ENCODE data around the gene ALOX12B. TPM values are rescaled to one million over a fixed set of nuclear protein-coding genes. Genes with fewer than 3 reads are reported as not detected.

The ALOX12B gene
- total and polyA plus RNA-seq, 2 of the 13 experiments (the other 11 are each of a cell fraction or from before 2014, with no cell fraction given), result 0.13 TPM; not detected in 1

DNA sequence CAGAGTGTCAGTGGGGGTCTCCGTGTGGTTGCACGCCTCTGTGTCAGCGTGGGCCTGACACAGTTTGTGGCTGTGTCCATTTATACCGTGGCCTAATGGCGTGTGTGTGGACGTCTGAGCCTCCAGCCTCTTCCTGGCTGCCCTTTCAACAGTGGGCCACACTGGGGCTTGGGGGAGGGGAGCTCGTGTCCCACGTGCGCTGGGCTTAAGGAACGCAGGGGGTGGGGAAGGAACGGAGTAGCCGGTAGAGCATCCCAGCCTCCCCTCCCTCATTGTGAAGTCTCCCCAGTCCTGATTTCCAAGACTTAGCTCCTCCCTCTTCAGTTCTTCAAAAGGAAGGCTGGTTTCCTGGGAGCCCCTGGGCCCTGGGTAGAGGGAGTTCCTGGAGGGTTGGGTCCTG is 45.9 kb upstream of the ALOX12B start (continued):
- TF ChIP-seq, protein P1, sequence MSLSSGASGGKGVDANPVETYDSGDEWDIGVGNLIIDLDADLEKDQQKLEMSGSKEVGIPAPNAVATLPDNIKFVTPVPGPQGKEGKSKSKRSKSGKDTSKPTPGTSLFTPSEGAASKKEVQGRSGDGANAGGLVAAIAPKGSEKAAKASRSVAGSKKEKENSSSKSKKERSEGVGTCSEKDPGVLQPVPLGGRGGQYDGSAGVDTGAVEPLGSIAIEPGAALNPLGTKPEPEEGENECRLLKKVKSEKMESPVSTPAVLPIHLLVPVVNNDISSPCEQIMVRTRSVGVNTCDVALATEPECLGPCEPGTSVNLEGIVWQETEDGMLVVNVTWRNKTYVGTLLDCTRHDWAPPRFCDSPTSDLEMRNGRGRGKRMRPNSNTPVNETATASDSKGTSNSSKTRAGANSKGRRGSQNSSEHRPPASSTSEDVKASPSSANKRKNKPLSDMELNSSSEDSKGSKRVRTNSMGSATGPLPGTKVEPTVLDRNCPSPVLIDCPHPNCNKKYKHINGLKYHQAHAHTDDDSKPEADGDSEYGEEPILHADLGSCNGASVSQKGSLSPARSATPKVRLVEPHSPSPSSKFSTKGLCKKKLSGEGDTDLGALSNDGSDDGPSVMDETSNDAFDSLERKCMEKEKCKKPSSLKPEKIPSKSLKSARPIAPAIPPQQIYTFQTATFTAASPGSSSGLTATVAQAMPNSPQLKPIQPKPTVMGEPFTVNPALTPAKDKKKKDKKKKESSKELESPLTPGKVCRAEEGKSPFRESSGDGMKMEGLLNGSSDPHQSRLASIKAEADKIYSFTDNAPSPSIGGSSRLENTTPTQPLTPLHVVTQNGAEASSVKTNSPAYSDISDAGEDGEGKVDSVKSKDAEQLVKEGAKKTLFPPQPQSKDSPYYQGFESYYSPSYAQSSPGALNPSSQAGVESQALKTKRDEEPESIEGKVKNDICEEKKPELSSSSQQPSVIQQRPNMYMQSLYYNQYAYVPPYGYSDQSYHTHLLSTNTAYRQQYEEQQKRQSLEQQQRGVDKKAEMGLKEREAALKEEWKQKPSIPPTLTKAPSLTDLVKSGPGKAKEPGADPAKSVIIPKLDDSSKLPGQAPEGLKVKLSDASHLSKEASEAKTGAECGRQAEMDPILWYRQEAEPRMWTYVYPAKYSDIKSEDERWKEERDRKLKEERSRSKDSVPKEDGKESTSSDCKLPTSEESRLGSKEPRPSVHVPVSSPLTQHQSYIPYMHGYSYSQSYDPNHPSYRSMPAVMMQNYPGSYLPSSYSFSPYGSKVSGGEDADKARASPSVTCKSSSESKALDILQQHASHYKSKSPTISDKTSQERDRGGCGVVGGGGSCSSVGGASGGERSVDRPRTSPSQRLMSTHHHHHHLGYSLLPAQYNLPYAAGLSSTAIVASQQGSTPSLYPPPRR (CRISPR knock-in tag; IDR thresholded peaks at IDR 0.05; ENCODE audit: borderline replicate concordance), result 0 out of 2 replicates have a peak, but pooled peaks have one; percentile 7
- peak; percentile 19; the same call in 1 of the 2 replicates for TF ChIP-seq MYC (CRISPR knock-in tag; IDR thresholded peaks at IDR 0.05; ENCODE audit: borderline replicate concordance)
- TF ChIP-seq SNRNP70 (IDR thresholded peaks at IDR 0.05; ENCODE audit: low read depth, low read length), result no peak

GRCh38 chr17:8131844-8132441 is 44.4 kb upstream of the ALOX12B start:
- Histone ChIP-seq H2AFZ (ENCODE audit: low read length) (no peak overlapping the region), H3K4me3 (replicated peaks in 1 of 3; ENCODE audit: insufficient read depth in 1 of 3, low read depth in 2 of 3, low read length in 3 of 3) (no peak overlapping the region), H3K4me1 (ENCODE audit: insufficient read depth, low read length) (peaks cover 29% of the 10 kb centered on the region), H3K36me3 (replicated peaks in 1 of 2; ENCODE audit: control insufficient read depth in 1 of 2, insufficient read depth in 2 of 2, low read length in 2 of 2) (no peaks in the 10 kb centered on the region), H3K9me3 (ENCODE audit: low read length) (no peaks in the 10 kb centered on the region), H3K79me2 (ENCODE audit: insufficient read depth, low read length) (no peaks in the 10 kb centered on the region), H3K27ac (ENCODE audit: extremely low read length, insufficient read depth, low read length) (no peak overlapping the region), H3K27me3 (ENCODE audit: control insufficient read depth in 1 of 2, insufficient read depth in 2 of 2, low read length in 2 of 2) (peaks cover 0 to 12% of the 10 kb centered on the region in 2 experiments; a peak in 1 of 5 replicates), H3K4me2 (ENCODE audit: low read depth, low read length) (no peak overlapping the region), H4K20me1 (ENCODE audit: insufficient read depth, low read length) (no peaks in the 10 kb centered on the region), H3K9ac (ENCODE audit: insufficient read depth, low read depth, low read length) (no peak overlapping the region)
- in situ Hi-C loops (cut with HindIII; ENCODE audit: extremely low pct_ligation_motif_present, low pct_unique_long_range_greater_than_20kb) (no loop called here), intact Hi-C loops (cut with micrococcal nuclease; ENCODE audit: unreplicated experiment) (no loop called here)
- POLR2A ChIA-PET, result no interaction called here
- CTCF ChIA-PET (ENCODE audit: low intra/inter-chr PET ratio, low total read pairs), result no interaction called here
- TF ChIP-seq IKZF1 (IDR thresholded peaks at IDR 0.05) (no peak), ZNF563 (CRISPR knock-in tag; IDR thresholded peaks at IDR 0.05) (no peak), ZSCAN12 (CRISPR knock-in tag; IDR thresholded peaks at IDR 0.05) (no peak), NPAS2 (CRISPR knock-in tag; IDR thresholded peaks at IDR 0.05; ENCODE audit: borderline replicate concordance) (no peak), ZNF121 (CRISPR knock-in tag; IDR thresholded peaks at IDR 0.05) (peak; percentile 61), ZNF883 (CRISPR knock-in tag; IDR thresholded peaks at IDR 0.05; ENCODE audit: not compliant biosample characterization) (no peak), BHLHE40 (IDR thresholded peaks at IDR 0.05; ENCODE audit: low read length) (0 out of 2 replicates have a peak, but pooled peaks have one; percentile 20)
- TF ChIP-seq, protein P2, sequence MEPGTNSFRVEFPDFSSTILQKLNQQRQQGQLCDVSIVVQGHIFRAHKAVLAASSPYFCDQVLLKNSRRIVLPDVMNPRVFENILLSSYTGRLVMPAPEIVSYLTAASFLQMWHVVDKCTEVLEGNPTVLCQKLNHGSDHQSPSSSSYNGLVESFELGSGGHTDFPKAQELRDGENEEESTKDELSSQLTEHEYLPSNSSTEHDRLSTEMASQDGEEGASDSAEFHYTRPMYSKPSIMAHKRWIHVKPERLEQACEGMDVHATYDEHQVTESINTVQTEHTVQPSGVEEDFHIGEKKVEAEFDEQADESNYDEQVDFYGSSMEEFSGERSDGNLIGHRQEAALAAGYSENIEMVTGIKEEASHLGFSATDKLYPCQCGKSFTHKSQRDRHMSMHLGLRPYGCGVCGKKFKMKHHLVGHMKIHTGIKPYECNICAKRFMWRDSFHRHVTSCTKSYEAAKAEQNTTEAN (CRISPR knock-in tag; conservative IDR thresholded peaks at IDR 0.05), result no peak
- no peak for FAIRE-seq
- WGBS (ENCODE audit: low lambda C conversion rate), result 17% methylated on average over 3 of the region's 3 CpGs
- no peak for ATAC-seq
- no TSS peak for BruUV-seq (replicated peaks)
- DNase-seq (ENCODE audit: low spot score), result no peak

Data from HepG2 (cell line).